Right atrium auricular region (tissue), 2 donors: ENCODE results near the gene NAXE. TPM values are rescaled to one million over a fixed set of nuclear protein-coding genes. Genes with fewer than 3 reads are reported as not detected.

ENCODE experiments used
- DNase-seq: peaks from one replicate; pipeline ENCODE4 v3.0.0-alpha.2; 2019; ENCODE audit warnings: low spot score
- H3K27ac ChIP-seq, 2 donors: fragments of 200-600 bp; sonication (generic); 1 replicate in 1 of 2; 2 replicates in 1 of 2; pipeline ENCODE4 v1.5.1; 2016 to 2019
- H3K27me3 ChIP-seq, 2 donors: fragments of 200-600 bp; sonication (generic); one replicate each; pipeline versions ENCODE4 v1.5.1 to v1.6.0; 2017 to 2019
- H3K36me3 ChIP-seq: fragments of 200-600 bp; sonication (generic); one replicate; pipeline ENCODE4 v1.5.1; 2016
- H3K4me1 ChIP-seq, 2 donors: fragments of 200-600 bp; sonication (generic); one replicate each; pipeline versions ENCODE4 v1.5.1 to v1.6.0; 2017 to 2019
- H3K4me3 ChIP-seq, 2 donors: fragments of 200-600 bp; sonication (generic); 1 replicate in 1 of 2; 2 replicates in 1 of 2; pipeline ENCODE4 v1.5.1; 2017 to 2019; ENCODE audit warnings: mild to moderate bottlenecking in 1 of 2, moderate library complexity in 1 of 2
- H3K9me3 ChIP-seq, 2 donors: fragments of 200-600 bp; sonication (generic); one replicate each; pipeline ENCODE4 v1.5.1; 2019
- total RNA-seq, 2 donors: library from RNA; depleted of rRNA; stranded (reverse); fragments of >200 nt; gene quantifications; one replicate each; pipeline ENCODE4 v1.1.0, GENCODE V29; 2016
- TF ChIP-seq, protein P1 (sequence below), 2 donors: fragments of 200-600 bp; sonication (generic); IDR thresholded peaks; one replicate each; pipeline ENCODE4 v1.5.1; 2019; ENCODE audit warnings: antibody characterized with exemption in 2 of 2

The NAXE gene
- total RNA-seq, 2 donors from 2014 or later = 85.3 to 96.3 TPM

- Histone ChIP-seq H3K4me3 (no peak overlapping the region), H3K9me3 (no peaks in the 10 kb centered on the region), H3K27me3 (no peaks in the 10 kb centered on the region), H3K27ac (no peak overlapping the region), H3K4me1 (no peaks in the 10 kb centered on the region), H3K36me3 (no peaks in the 10 kb centered on the region)
- DNase-seq = no peak
- TF ChIP-seq, protein P1, sequence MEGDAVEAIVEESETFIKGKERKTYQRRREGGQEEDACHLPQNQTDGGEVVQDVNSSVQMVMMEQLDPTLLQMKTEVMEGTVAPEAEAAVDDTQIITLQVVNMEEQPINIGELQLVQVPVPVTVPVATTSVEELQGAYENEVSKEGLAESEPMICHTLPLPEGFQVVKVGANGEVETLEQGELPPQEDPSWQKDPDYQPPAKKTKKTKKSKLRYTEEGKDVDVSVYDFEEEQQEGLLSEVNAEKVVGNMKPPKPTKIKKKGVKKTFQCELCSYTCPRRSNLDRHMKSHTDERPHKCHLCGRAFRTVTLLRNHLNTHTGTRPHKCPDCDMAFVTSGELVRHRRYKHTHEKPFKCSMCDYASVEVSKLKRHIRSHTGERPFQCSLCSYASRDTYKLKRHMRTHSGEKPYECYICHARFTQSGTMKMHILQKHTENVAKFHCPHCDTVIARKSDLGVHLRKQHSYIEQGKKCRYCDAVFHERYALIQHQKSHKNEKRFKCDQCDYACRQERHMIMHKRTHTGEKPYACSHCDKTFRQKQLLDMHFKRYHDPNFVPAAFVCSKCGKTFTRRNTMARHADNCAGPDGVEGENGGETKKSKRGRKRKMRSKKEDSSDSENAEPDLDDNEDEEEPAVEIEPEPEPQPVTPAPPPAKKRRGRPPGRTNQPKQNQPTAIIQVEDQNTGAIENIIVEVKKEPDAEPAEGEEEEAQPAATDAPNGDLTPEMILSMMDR (IDR thresholded peaks at IDR 0.05) = no peak
Observed at GRCh38 chr1:156559086-156559796, 32.3 kb upstream of the NAXE start.

- Histone ChIP-seq H3K36me3 (no peaks in the 10 kb centered on the region), H3K27ac (no peak overlapping the region)
Observed at GRCh38 chr1:156559797-156560385, 31.7 kb upstream of the NAXE start.

DNA sequence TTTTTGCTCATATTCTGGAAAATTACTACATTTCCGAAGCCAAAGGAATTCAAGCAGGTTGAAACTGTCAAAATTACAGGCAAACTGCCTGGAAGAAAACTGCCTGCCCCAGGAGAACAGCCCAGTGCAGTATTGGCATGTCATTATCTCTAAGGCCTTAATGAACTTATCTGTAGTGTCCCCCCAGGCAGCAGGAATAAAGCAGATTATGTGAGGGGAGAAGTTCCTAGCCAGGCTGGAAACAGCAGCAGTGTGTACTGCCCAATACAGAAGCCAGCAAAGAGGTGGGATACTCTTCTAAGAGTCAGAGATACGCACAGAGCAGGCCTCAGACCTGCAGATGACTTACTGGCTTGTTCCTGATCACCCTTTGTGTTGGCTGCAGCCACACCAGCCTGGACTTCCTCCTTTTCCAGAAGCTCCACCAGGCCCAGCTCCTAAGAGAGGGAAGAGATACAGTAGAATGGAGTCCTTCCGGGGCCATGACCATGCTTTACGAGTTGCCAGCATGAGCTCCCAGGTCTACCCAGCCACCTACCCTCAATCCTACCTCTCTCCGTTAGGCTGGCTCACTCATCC is 30.9 kb upstream of the NAXE start:
- Histone ChIP-seq H3K4me1 (no peaks in the 10 kb centered on the region), H3K4me3 (no peak overlapping the region), H3K27ac (no peak overlapping the region), H3K9me3 (no peaks in the 10 kb centered on the region), H3K36me3 (no peaks in the 10 kb centered on the region), H3K27me3 (no peaks in the 10 kb centered on the region)
- TF ChIP-seq, protein P1 (IDR thresholded peaks at IDR 0.05) = no peak
- DNase-seq = no peak

More at GRCh38 chr1:156559797-156560385, 31.7 kb upstream of the NAXE start:
- TF ChIP-seq, protein P1 (IDR thresholded peaks at IDR 0.05) = no peak
- no peak for DNase-seq
- Histone ChIP-seq H3K4me1 (no peaks in the 10 kb centered on the region), H3K27me3 (no peaks in the 10 kb centered on the region), H3K9me3 (no peaks in the 10 kb centered on the region), H3K4me3 (no peak overlapping the region)

GRCh38 chr1:156565519-156565918 is 26.1 kb upstream of the NAXE start:
- Histone ChIP-seq H3K4me1 (no peaks in the 10 kb centered on the region), H3K36me3 (no peaks in the 10 kb centered on the region), H3K27me3 (no peaks in the 10 kb centered on the region), H3K9me3 (no peaks in the 10 kb centered on the region), H3K27ac (no peak overlapping the region), H3K4me3 (no peak overlapping the region)
- DNase-seq = no peak
- TF ChIP-seq, protein P1 (IDR thresholded peaks at IDR 0.05) = no peak

DNA sequence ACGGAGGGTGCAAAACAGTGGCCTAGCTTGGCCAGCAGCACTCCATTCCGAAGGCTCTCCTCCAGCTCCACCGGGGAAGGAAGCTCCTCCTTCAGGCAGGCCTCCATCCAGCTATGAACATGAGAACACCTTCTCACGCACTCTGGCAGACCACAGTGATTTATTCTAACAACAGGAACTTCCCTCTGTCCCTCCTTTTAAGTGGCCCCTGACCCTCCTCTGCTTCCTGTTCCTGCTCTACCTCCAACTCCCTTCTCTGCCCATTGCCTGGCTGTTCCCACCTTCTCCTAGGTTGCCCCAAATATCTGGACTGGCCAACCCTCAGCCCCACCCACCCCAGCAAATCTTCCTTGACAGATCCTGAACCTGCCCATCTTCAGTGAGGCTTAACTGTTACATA is 25.1 kb upstream of the NAXE start:
- no peak overlapping the region for H3K4me3 ChIP-seq
- H3K36me3 ChIP-seq = no peaks in the 10 kb centered on the region
- no peak overlapping the region for H3K27ac ChIP-seq
- TF ChIP-seq, protein P1 (IDR thresholded peaks at IDR 0.05) = no peak
- H3K4me1 ChIP-seq = peaks cover 0 to 4% of the 10 kb centered on the region in 2 donors
- no peak for DNase-seq
- H3K27me3 ChIP-seq = no peaks in the 10 kb centered on the region
- no peaks in the 10 kb centered on the region for H3K9me3 ChIP-seq
